ENCODE data around the gene GABBR2.

Gene GABBR2

DNA sequence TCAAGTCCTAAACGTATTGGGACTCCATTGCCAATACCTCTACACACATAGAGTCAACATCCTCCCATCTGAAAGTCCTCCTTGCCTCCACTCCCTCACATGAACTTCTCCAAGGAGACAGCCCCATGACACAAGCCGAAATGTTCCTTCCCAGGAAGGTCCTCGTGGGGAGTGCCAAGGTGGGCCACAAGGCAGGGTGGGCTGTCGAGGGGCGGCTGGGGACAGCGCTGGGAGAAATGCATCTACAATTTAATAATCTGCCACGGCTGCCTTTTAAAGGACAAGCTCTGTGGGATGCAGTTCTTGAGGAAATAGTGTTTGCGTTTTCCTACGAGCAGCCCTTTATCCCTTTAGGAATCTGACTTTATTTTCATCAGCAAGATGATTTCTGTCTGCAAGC lies 138.7 kb downstream of the GABBR2 start:
- no peak for DNase-seq (ENCODE audit: low read depth in 2 of 2)

DNA sequence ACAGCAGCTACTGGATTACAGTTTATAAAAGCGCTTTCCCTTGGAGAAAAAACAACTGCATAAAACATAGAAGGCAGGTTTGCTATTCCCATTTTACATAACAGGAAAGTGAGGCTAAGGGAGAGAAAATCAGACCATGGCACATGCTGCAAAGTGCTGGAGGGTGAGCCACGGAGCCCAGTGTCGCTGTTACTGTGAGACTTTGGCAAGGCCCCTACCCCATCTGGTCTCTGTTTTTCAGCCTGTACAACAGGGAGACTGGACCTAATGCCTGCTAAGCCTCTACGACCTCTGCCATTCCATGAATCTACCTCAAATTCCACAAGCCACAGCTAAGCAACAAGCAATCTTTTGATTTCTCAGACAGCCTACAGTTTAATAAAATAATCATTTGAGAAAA lies 139.2 kb downstream of the GABBR2 start:
- DNase-seq (ENCODE audit: low read depth in 2 of 2) = no peak

DNA sequence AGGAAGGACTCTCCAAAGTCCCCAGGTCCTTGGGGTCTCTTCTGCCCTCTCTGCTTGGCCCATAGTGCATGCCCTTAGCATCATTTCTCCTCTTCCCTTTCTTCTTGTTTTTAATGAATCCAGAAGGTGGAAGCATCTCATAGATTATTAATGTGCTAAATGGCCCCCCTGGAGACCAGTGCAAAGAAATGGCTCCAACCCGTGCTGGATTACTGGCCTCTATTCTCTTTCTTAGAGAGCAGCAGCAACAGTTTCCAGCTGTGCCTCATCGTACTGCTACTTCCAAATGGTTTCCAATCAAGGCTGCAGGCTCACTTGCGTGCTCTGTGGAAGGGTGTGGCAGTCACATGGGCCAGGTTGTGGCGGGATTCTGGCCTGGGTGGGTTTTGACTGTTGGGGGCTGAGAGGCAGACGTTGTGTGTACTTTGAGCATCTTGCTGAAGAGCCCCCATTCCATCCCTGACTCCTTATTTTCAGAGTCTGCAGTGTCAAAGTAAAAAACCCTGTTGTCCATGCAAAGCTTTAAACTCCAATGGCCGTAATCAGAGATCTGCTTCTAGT lies 139.7 kb downstream of the GABBR2 start:
- DNase-seq (ENCODE audit: low read depth in 2 of 2) = no peak

DNA sequence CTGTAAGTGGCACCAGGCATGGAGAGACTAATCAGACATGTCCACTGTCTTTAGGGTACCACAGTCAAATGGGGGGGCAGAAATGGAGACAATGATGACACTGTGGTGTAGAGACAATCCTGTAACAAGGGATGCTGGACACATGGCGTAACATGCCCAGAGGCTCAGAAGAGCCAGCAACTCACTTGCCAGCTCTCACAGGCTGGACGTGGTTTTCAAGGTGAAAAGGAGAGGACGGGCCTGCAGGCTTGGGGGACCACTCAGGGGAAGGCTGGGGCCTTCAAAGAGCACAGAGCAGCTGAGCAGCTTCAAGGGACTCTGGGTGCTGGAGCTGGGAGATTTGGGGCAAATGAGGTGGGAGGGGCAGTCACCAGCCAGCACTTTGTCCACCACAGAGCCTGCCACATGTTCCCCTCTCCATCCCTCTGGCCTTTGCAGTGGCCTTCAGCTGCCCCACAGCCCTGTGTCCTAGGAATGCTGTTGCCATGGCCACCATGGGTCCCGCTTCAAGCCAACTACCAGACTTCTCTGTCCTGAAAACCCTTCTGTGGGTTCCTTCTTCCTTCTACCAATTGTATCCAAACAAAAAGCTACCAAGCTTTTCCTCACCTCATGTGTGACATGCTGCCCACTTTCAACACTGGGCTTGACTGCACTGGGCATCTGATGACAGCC lies 140.4 kb downstream of the GABBR2 start:
- no peak for DNase-seq (ENCODE audit: low read depth in 2 of 2)

DNA sequence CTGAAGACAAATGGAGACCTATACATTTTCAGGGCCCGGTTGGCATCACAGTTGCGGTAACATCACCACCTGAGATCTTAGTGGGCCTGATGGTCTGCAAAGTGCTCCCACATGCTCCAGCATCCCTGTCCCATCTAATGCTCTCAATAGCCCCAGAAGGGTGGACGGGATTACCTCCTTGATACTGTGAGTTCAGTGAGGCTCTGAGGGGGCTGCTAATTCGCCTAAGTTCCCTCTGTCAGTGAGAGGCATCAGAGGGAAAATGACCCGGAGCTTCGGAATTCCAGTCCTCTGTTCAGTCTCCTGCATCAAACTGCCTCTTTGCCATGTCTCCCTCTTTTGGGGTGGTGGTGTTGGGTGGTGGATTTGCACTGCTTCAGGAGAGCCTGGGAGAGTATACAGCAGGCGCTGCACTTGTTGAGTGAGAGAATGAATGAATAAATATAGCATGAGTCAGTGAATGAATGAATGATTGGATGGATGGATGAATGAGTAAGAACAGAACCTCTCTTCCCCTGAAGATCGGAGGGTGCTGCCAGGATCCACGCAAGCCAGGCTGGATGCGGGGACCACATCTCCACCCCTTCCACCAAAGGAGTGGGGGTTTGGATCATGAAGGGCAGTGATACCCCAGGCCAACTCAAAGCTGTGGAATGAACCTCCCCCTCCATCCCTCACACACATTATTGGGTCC lies 141.0 kb downstream of the GABBR2 start:
- no peak for DNase-seq (ENCODE audit: low read depth in 2 of 2)

DNA sequence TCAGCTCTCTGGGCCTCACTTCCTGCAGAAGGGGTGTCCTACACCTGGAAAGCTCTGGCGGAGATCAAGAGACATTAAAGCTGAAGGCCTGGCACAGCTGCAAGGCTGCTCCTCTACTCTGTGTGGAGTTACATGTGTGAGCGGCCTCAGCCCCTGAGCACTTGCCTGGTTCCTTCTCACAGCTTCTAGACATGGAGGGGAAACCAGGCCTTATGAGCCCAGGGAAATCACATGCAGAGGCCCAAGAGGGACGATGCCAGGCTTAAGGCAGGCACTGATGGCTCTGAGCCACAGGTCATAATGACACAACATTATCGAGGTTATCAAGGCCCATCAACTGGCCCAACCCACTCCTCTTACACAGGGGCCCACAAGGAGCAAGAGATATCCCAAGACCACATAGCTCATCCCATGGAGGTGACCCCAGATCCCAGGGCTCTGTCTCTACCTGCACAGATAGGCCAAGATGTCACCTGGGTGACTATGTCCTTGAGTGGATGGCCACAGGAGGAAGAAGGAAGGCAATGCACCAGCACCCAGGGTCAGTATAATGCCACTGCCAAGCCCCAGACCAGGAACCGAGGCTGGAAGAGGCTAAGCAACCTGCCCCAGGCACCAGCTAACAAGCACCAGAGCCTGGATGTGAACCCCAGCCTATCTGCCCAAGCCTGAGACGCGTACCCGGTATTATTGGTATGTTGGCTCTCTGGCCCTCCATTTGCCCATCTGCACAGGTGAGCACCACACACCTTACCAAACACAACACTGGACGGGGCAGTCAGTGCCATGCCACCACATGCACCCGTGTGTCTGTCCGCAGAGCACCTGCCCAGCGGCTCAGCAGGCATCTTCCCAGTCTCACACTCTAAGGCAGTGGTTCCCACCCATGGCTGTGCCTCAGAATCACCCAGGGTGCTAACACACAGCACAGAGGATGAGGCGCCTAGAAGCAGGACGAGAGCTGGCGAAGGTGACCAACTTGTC lies 143.3 kb downstream of the GABBR2 start:
- DNase-seq (ENCODE audit: low read depth in 2 of 2) = no peak

DNA sequence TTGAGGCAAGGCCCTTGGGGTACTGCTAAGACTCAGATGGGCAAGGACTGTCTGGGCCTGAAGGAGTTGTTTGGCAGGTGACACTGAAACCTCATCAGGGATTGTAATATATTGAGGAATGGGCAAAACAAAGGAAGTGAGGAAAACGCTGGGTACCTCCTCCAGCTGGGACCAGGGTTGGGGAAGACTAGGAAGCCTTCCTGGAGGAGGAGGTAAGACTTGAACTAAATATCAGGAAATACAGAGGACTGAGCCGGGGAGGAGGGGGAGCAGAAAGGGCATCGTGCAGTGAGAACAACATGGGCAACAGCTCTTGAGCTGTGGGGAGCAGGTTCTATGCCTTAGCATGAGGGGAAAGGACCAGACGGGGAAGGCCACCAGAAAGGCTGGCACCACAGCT lies 144.0 kb downstream of the GABBR2 start:
- DNase-seq (ENCODE audit: low read depth in 2 of 2) = no peak

DNA sequence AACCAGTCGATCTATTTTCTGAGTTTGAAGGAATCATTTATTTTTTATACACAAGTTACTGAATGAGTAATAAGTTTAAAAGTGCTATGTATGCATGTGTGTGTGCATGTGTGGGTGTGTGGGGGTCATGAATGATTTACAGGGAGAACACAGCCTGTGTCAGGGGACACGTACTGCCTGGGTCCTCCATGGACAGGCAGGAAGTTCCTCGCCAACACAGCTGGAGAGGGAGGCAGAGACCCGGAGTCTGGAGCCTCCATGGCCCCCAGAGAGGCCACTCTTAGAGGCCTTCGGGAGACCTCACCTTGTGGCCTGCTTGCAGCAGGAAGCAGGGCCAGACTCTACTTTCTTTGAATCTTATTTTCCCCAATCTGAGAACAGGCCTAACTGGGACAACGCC lies 144.7 kb downstream of the GABBR2 start:
- no peak for DNase-seq (ENCODE audit: low read depth in 2 of 2)

DNA sequence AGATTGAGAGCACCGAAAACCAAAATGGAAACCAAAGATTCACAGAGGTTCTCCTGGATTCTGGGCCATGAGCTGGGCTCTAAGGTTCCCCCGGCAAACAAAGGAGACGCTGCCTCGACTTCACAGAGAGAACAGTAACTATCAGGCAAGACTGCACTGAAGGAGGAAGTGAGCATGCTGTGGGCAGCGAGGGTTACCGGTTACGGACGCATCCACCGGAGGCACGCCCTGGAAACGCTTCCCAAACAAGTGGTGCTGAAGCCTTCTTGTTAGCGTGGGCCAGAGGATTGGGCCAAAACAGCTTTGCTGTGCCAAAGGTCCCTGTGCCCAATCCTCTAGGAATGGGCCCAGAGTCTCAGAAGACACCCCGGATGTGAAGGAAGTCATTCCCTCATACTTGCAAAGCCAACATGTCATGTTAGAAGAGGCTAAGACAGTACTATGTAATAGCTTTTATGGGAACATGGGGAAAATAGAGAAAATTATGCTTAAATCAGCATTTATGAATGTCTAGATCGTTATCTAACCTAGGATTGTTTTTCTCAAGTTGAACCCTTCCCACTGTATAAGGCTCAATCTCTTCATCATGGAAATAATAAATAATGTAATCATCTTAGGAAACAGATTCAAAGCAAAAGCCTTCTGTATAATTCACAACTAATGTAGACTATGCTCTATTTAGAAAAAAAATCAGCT lies 145.4 kb downstream of the GABBR2 start:
- DNase-seq (ENCODE audit: low read depth in 2 of 2) = no peak

DNA sequence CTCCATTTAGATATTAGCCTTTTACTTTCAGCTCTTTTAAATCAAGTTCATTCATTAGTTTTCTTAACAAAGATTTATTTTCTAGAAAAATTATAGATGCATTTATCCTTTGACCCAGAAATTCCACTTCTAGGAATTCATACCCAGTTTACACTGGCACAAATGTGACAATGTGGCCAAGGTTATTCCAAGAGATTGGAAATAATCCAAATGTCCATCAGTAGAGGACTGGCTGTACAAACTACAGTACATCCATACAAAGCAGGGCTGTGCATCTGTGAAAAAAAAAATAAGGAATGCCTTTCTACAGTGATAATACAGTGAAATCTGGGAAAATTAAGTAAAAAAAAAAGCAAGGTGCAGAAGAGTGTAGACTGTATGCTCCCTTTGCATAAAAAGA lies 149.2 kb downstream of the GABBR2 start:
- DNase-seq (ENCODE audit: low read depth in 2 of 2) = no peak

DNA sequence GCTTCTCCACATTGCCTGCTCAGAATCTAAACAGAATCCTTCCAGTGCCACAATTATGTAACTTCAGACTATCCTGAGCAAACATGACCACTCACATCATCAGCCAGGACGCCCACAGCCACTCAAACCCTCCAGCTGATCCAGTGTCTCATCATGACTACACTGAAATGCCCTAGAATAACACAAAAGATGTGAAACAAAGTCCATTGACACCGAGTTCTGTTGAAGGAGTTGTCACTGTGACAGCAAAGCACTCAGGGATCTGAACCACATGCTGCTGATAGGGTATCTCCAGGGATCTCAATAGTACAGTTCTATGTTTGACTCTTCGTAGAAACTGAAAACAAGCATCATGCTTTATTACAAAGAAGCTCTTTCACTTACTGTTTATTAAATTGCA lies 150.2 kb downstream of the GABBR2 start:
- DNase-seq (ENCODE audit: low read depth in 2 of 2) = no peak

DNA sequence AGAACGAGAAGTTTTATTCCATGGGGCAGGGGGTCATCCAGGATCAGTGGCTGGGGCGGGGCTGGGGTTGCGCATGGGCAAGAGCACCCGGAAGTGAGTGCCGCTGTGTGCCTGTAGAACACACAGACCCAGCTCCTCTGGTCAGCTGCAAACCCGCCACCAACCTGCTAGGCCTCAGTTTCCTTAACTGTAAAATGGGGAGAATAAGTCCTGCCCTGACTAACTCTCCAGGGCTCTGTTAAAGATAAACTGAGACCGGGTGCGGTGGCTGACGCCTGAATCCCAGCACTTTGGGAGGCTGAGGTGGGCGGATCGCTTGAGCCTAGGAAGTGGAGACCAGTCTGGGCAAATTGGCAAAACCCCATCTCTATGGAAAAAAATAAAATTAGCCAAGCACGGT lies 152.2 kb downstream of the GABBR2 start:
- DNase-seq (ENCODE audit: low read depth in 2 of 2) = no peak

DNA sequence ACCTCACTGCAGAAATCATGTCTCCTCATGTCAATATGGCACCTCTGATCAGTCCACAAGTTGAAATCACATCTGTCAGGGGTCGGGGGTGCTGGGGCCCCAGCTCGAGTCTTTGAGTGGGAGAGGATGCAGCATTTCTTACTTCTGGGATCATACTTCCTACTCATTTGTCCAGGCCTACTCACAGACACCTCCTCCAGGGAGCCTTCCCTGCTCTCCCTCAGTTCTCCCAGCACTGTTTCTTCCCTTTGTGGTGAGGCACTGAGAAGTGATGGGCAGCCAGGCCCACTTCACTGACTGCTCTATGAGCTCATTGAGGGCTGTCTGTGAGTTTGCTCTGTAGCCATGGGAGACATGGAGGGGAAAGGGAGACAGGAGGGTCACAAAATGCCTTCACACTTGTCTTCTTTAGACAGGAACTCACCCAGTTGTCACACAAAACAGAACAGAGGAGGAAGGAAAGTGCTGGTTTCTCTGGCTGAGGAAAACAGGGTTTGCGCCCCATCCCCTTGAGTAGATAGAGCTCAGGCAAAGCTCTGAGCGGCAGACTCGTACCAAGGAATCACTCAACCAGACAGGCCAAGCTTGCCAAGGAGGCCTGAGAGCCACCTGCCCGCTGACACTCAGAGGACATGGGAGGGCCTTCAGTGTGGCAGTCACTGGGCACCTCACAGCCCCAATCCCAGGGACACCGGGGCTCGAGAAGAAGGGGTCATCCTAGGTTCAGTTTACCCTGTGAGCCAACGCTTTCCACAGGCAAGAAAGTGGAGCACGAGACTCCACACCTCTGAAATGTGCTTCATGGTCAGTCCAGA lies 152.9 kb downstream of the GABBR2 start:
- no peak for DNase-seq (ENCODE audit: low read depth in 2 of 2)

DNA sequence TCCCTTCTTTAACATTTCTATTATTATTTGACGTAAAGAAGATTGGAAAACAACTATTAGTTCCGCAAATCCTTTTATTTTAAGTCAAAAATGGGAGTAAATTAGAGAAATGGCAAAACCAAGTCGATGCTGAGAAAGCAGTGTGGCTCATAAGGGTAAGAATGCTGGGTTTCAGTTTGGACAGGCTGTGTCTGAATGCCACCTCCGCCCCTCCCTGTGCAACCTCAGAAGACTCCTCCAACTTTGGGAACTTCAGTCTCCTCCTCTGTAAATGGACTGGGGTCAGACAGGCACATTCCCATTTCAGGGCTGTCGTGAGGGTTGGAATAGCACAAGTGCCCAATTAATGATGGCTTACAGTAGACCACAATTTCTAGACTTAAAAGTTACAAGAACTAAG lies 154.0 kb downstream of the GABBR2 start:
- no peak for DNase-seq (ENCODE audit: low read depth in 2 of 2)

DNA sequence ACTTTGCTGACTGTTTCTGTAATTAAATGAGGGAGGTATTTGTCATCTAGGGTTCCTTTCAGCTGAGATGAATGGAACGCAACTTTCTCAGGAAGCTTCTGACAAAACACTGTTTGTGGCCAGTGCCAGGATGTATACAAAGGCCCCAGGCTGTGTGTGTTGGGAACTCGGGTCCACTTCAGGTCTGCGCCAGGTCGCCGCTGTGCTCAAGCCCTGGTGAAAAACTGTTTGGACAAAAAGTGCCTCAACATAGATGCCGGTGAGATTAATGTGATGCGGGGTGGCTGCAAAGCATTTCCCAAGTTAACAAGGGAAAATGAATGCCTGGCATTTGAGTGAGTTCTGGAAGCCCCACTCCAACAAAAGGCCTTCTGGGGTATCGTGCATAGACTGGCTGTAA lies 156.4 kb downstream of the GABBR2 start:
- DNase-seq (ENCODE audit: low read depth in 2 of 2) = no peak

DNA sequence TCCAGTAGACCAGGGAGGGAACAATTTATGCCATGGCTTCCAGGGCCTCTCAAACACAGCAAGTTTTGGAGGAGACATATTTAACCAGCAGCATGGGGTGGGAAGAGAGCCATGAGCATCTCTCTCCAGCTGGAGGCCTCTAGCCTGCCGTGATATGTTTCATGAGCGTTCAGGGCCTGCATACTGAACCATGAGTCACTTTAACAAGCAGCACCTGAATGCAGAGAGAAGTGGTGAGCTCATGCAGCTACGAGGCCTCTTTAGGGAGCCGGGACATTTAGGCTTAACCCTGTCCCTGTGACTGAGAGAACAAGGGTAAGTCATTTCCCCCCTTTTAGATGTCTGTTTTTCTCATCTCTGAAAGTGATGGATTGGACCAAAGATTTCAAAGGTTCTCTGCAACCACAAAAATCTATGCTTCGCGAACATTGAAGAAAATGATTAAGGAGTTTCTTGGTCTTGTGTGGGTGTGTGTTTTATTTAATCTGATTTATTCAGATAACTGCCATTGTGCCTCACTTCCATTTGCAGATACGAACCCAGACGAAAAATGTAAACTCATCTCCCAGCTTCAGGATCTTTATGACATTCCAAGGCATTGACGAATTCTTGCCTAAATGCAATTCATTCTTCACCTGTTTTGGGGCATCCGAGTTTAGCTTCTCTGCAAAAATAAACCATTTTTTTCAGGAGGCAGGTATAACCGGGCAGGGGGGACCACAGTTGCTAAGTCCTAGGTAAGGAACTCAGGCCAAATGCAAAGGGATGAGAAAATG lies 157.0 kb downstream of the GABBR2 start:
- no peak for DNase-seq (ENCODE audit: low read depth in 2 of 2)

DNA sequence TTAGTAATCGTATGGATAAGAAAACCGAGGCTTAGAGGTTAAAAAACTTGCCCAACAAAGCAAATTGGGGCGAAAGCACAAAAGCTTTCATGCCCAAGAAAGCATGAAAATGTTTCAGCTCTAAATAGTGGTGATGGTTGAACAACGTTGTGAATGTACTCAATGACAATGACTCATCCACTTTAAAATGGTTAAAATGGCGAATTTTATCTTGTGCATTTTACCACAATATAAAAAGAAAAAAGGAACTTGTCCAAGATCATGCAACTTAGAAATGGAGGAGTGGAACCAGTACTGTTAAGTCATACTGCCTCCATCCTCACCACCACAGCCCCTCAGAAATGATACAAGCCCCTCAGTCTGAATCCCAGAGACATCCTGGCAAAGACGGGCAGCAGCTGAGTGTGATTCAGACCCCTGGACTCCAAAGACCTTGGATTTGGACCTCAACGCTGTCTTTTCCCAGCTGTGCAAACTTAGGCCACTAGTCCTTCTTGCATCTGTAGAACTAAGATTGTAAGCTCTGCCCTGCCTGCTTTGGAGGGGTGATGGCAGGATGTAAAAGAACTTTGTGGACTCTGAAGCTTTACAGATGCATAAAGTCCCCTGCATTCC lies 158.4 kb downstream of the GABBR2 start:
- DNase-seq (ENCODE audit: low read depth in 2 of 2) = no peak

DNA sequence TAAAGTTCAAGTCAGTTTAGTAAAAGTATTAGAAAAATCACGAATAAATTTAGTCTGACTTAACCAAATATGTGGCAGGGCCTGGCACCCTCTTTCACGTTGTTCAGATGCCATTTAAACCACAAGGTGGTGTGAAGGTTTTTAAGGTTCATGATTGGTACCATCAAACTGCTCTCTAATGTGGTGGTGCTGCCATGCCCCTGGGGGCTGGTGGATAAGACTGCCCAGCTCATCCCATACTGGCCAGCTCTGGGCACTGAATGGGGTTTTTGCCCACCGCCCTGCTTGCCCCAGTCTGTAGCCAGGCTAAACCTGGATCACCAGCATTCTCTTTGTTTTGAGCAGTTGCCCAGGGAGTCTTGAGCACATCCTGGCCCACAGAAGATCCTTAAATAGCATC lies 159.3 kb downstream of the GABBR2 start:
- DNase-seq (ENCODE audit: low read depth in 2 of 2) = no peak

DNA sequence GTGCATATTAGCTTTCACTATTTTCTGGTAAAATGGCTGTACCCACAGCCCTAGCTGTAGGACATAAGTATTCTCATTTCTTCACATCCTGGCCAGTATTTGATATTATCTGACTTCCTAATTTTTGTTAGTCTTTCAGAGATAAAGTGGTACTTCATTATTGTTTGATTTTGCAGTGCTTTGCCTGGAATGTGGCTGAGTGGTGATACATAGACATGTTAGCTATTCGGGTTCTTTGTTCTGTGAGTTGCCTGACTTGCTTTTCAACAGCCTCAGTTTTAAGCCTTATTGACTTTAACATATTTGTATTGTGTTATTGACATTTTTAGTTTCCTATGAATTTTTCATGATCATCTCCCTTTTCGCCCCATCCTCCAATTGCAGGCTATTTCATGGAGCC lies 161.1 kb downstream of the GABBR2 start:
- no peak for DNase-seq (ENCODE audit: low read depth in 2 of 2)

DNA sequence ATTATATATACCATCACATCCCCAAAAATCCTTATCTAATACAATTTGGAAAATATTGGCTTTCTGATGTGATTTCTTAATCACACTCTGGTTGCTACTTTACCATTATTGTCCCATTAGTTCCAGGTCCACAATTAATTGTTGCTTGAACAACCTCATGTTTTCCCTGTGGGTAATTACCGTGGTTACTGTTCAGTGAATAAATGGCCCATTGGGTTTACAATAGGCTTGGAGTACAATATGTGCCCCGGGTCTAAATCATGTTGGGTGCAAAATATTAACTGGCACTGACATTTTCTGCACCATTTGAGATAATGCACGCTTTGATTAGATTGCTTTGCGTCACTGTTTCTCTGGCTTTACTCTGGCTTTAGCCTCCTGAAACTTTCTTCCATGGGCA lies 163.7 kb downstream of the GABBR2 start:
- no peak for DNase-seq (ENCODE audit: low read depth in 2 of 2)

All from stimulated activated CD8-positive, alpha-beta memory T cell treated with anti-CD3 and anti-CD28 coated beads, Interleukin-2, amount 100 ng/mL, for 48 hours (primary cell).